HG03135 (cell line): ENCODE results near the gene GRB10.

Experiments used
- ATAC-seq: cut with Tn5 transposase; IDR thresholded peaks from one replicate; pipeline ENCODE4 v1.9.1; 2021; ENCODE audit warnings: mild to moderate bottlenecking, moderate library complexity; ENCODE audit not compliant: unreplicated experiment

The GRB10 gene

DNA sequence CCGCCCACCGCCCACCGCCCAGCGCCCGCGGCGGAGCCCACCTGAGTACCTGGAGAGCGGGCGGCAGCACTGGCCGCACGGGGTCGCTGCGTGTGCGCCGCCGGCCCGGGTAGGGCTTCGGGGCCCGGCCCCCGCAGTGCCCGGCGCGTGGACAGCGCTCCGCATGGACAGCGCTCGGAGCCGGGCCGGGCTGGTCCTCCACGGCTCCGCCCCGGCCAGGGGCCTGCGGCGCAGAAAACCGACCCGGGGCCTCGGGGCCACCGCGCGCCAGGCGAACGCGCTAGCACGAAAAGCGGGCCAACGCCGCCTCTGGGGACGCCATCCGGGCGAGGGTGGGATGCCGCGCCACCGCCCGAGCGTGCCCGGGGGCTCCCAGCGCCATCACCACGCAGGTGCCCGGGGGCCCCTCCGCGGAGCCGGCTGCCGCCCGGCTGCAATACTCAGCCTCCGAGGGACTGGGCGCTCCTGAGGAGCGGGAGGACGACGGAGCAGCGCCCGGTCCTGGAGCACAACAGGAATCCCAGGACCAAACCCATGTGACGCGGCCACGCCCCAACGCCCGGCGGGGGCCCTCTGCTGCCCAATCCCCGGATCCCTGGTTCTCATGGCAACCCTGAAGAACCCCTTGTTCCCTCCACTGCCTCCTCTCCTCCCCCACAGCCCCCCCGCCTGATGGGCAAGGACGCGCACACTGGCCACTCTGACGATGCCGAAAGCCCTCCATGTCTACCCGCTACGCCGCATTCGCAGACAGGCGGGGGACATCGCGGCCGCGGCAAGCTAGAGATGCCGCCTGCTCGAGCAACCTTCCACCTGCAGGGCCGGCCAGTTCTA, at the start of gene GRB10:
GRB10 (minus strand) TSS at position 522 of the 834 bp plus-strand sequence. CDS start 50,574 bp downstream, outside the sequence.
- no peak for ATAC-seq

DNA sequence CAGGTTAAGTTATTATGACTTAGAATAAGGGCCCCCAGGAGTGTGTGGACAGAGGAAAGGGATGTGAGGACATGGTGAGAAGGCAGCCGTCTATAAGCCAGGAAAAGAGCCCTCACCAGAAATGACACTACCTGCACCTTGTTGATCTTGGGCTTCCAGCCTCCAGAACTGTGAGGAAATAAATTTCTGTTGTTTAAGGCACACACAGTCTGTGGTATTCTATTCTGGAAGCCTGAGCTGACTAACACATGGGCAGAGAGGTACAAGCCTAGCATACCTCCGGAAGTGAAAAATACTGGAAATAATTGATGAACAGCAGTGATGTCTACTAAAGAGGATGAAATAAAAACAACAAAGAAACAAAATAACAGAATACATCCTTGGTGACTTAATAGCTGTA, 46.1 kb upstream of the GRB10 start:
- no peak for ATAC-seq

DNA sequence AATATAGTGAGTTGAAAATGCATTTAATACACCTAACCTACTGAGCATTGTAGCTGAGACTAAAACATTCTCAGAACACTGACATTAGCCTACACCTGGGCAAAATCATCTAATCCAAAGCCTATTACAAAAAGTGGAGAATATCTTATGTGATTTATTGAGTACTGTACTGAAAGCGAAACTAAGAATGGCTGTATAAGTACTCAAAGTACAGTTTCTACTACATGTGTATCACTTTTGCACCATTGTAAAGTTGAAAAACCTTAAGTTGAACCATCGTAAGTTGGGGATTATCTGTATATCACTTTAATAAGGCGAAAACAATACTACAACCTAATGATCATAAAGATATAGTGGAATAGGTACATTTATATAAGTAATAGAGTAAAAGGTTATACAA, 45.4 kb upstream of the GRB10 start:
- ATAC-seq, result no peak

DNA sequence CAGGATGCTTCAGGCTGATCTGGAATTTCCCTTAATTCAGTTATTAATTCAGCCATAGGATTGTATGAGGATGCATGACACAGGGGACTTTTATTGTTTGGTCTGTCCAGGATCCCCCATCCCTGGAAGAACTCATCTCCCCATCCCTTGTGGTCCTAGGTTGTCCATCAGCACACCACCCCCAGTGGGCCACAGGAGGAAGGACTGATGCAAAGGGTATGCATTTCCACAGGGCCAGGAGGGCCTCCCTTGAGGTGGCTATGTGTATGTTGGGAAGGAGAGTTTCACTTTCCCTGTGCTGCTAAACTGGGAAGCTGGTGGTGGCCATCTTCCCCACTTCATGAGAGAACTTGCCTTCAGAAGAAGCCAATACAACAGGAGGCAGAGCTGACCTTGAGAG, 44.6 kb upstream of the GRB10 start:
- ATAC-seq, result no peak

DNA sequence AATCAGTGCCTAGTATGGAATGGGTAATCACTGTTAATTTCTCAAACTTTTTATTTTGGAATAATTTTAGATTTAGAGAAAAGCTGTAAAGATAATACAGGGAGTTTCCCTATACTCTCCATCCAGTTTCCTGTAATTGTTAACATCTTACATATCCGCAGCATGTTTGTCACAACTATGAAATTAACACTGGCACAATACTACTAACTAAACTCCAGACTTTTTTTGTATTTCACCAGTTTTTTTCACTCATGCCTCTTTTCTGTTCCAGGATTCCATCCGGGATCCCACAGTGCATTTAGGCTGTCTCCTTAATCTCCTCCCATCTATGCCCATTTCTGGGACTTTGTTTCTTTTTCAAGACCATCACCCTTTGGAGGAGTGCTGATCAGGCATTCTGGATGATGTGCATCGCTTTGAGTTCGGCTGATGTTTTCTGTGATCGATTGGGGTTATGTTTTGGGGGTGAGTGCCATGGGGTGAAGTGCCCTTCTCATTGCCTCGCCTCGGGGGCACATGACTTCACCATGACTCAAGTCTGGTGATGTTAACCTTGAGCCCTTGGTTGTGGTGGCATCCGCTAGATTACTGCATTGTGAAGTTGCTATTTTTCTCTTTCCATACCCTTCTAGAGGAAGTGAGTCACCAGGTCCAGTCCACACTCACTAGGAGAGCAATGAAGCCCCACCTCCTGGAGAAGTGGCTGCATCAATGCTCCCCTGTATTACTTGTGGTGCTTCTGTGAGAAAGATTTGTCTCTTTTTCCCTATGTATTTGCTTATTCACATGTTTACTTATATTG, 43.9 kb upstream of the GRB10 start:
- ATAC-seq, result no peak

DNA sequence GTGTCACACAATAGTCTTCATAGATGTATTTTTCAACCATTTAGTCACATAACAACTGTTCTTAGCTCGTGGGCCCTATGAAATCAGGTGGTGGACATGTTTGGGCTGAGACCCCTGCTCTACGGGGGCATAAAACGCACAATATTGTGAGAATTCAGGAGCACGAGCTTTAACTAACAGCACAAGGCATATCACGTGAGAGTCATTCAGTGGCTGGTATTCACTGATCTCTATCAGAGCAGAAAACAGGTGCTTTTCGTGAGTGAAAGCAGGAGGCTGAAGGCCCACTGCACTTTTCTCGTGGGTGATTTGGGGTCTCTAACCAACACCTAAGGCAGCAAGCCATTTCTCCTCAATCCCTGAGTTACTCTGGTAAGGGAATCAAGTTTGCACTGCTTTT, 42.8 kb upstream of the GRB10 start:
- no peak for ATAC-seq

DNA sequence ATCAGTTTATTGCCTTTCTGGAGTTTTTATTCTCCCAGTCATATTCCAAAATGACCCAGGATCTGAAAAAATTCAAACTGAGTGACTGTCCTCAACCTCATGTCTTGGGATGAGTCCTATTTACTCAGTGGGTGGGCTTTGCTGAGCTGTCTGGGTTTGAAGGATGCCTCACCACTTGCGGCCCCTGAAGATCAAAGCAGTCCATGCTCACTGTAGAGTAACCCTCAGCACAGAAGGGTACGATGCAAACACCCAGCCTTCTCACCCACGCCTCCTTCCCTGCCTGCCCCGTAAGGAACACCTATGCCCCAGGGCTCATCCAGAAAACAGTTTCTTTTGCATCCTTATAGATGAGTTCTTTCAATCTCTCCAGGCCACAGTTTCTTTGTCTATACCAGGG, 42.2 kb upstream of the GRB10 start:
- ATAC-seq, result no peak

DNA sequence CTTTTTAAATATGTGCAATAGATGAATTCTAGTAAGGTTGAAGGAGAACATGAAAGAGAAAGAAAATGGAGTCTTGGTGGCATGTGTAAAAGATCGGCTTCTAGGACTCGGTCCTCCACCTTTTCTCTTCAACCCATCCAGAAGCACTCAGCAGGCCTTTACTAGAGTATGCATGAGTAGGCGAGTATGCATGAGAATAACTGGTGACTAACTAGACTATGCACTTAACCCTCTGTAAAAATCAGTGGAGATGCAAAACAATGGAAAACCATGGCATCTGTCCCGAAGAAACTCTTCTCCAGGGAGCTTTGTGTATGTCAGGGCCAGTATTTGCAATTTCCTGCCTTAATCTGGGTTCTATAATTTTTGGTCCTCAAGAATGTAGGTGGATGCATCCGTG, 40.0 kb upstream of the GRB10 start:
- ATAC-seq, result no peak

DNA sequence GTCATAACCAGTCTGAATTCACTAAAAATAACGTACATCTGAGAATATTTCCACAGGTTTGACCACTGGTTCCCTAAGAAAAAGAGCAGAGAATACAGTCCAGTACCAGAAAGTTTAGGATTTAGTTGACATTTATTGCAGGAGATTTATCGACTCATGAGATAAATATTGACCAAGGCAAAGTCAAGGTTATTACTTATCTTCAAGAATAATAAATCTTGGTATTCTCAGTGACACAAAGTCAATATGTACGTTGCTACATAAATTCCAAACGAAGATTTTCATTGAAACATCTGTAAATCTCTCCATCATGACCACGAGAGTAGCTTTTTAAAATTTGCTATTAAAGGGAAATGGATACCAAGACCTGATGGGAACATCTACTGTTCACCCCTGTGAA, 39.4 kb upstream of the GRB10 start:
- no peak for ATAC-seq

DNA sequence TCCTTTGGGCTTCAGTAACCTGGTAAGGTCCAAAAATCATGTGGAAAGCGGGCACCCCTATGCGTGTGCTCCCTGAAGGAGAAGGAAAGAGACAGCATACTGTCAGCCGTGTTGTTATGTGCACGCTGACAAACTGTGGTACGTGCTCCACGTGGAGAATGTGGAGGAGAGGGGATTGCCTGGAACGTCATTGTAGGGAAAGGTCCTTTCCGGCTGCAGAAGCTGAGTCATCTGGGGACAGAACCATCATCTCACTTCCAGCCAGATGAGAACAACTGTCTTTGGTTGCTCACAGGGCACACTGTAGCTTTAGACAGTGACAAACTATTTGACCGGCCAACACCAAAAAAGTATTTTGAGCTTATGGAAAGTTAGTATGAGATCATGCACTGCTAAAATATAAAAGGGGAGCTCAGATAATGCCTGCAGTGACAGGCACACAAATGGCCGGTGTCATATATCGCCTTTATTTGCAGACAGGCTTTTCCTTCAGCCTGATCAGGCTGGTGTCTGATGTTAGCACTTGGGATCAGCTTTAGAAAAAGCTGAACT, 38.8 kb upstream of the GRB10 start:
- no peak for ATAC-seq

DNA sequence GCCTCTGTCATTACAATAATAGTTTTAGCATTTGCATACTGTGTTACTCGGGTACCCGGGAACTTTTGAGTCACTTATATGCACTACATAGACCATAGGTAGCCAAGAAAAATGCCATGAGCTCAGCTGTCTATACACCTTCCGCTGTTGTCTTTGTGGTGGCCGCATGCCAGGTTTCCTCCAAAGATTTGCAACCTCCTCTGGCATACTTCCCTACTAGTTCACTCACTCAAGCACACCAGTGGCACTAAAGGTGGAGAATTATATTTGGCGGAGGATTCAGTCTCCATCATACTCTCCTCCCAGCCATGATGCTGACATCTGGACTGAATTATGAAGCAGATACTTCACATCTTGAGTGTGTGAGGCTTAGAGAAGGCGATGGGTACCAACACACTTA, 35.6 kb upstream of the GRB10 start:
- no peak for ATAC-seq

DNA sequence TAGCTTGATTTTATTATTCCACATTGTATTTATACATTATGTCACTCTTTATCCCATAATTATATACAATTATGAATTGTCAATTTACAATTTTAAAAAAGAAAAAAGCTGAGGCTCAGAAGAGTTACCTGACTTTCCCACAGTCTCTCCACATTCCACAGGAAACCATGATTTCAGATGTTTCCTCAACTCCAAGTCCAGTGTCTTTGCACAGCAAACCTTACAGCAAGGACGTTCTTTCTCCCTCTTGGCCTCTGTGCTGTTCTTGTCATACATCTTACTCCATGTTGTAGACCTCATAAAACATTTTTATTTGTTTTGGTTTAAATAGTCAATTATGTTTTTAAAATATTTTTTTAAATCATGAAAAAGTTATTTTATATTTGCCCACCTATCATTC, 34.9 kb upstream of the GRB10 start:
- ATAC-seq, result no peak

DNA sequence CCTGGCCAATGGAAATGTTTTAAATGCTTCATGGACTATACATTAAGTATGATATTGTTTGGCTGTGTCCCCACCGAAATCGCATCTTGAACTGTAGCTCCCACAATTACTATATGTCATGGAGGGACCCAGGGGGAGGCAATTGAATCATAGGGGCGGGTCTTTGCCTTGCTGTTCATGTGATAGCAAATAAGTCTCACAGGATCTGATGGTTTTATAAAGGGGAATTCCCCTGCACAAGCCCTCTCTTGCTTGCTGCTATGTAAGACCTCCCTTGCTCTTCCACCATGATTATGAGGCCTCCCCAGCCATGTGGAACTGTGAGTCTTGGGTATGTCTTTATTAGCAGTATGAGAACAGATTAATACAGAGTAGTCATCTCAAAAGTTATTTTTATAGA, 32.4 kb upstream of the GRB10 start:
- ATAC-seq, result no peak

DNA sequence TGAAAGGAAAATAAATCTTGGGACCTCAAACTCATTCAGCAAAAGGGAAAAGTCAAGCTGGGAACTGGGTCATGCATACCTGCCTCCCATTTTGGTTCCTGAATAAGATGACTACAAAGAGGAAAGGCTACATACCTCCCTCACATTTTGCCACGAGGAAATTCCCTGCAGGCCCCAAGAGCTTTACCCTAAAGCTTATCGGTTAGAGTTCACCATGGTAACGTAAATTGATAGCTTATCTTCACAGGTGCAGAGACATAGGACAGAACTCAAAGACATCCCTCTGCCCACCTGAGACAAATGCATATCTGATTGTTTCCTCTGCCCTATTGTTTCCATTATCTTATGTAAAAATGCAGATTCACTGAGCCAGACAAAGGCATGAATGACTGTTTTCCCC, 31.5 kb upstream of the GRB10 start:
- no peak for ATAC-seq

DNA sequence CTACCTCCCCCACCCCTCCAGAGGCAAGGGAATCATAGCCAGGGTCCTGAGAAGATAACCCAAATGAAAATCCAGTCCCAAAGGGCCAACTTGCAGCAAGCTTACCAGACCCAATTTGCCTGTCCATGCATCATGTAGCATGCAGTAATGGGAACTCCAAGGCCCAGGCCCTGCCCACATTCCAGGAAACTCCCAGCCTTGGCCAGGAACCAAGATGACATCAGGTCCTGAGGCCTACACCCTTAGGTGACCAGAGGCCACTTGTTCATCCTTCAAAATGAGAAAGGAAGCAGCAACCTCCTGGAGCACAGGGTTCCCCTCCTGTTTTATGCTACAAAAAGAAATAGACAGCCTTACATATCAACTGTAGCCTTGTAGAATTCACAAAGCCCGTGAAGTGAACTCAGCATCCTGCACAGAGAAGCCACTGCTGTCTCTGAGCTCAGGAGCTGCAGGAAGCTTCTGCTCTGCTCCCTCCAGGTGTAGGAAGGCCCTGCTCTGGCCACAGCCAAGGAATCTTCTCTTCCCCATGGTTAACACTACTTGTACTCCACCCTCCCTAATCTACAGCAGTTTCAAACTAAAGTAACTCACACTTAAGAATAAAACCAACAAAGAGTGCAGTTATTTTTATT, 30.3 kb upstream of the GRB10 start:
- no peak for ATAC-seq

DNA sequence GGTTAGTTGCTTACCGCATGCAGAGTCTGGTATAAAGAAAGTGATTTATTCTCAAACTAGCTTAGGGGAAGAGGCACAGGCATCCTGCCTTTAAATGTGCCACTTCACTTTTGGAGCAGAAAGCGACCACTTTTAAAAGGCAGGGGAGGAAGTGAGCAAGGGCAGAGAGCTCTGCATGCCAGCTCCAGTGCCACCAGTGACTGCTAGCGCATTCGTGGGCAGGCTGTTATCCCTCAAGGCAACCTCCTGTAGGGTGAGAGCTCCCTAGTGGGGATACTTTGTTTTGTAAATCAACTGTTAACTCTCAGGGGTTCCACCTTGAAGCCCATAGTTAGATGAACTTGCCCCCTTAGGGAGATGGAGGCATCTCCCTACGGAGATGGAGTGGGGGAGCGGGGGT, 29.4 kb upstream of the GRB10 start:
- no peak for ATAC-seq

DNA sequence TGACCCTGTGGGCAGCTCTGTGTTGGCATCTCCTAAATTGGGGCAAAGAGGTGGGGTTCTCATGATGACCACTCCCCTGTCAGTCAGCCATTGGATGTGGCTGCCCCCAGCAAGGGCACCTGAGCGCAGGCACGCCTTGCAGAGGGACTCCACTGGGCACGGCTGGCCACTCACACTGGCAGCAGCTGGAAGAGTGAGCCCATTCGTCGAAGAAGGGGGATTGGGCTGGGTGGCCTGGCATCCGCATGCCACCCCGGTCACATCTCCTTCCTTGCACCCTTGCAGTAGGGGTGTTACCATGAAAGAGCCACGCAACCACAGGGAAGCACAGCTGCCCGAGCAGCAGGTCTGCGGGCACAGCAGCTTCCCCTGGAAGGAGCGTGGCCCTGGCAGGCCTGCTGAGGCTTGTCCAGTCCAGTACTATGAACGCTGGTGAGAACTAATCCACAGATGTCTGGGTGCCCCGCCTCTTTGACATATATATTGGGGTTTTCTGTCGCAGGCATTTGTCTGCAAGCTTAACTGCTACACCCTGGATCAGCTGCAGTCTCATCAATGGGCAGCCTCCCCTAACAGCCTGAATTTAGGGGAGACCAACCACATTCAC, 25.7 kb upstream of the GRB10 start:
- ATAC-seq, result no peak

DNA sequence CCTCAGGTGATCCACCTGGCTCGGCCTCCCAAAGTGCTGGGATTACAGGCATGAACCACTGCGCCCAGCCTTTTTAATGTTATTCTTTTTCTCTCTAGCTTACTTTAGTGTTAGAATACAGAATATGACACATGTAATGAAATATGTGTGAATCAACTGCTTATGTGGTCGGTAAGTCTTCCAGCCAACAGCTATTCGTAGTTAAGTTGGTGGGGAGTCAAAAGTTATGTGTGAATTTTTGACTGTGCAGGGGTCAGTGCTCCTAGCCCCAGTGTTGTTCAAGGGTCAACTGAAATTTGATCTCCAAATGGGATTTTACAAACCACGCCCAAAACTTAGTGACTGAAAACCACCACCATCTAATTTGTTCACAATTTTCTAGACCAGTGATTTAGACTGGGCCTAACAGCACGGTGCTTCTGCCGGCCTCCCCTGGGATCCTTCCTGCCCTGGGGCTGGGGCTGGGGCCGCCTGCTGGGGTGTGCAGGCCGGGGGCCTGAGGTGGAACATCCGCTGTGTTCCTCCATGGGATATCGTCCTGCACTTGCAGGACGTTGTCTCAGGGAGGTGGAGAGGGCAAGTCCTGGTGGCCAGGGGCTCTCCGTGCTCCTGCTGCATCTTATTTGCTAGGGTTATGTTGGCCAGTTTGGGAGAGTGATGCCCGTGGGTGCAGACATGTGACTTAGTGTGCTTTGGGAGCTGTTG, 24.5 kb upstream of the GRB10 start:
- ATAC-seq, result no peak

DNA sequence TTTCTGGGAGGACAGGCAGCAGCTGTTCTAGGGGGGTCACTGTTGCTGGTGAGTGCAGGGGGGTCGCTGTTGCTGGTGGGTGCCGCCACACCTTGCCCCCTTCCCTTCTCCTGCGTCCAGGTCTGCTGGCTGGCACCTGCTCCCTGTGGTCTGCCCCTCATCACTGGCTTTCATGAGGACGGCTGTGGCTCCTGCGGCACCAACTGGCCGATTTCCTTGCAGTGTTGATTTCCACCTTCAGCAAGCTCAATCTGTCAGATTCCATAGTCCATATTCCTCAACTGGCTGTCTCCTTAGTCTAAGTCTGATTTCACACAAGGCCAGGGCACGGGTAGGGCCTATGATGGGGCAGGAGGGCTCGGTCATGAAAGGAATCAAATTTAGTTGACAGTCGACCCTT, 23.4 kb upstream of the GRB10 start:
- no peak for ATAC-seq

DNA sequence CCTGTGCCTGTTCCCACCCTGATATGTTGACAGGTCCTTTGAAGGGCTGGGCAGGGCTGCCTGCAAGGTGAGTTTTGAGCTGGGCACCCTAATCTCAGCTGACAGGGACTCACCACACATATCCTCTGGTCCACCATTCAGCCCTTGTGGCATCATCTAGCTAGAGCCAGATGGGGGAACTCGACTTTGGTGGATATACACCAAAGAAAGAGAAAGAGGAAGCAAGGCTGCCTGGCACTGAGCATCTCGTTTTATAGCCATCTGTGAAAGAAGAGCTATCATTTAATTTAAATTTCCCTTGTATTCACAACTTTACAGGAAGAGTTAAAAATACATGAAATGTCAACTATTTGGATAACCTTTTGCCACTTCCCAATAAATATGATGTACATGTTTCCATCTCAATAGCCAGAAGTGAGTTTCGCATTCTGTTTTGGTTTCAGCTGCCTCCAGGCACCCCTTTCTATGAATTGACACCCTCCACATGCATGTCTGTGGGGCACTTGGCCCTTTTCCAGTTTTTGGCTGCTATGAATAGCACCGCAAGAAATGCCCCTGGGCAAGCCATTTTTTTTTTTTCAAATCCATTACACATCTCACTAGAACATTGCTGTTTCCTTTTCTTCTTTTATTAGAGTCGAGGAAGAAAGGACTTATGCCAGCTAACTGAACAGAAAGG, 22.9 kb upstream of the GRB10 start:
- no peak for ATAC-seq
